H1 (cell line): Measurements from ENCODE around the gene FHDC1. TPM values are rescaled to one million over a fixed set of nuclear protein-coding genes. Genes with fewer than 3 reads are reported as not detected.

ENCODE experiments used
- CHD1 ChIP-seq: IDR thresholded peaks from 2 replicates; pipeline ENCODE4 v1.6.1; 2012; ENCODE audit warnings: low read depth, low read length, improper control_type of control experiment
- EP300 ChIP-seq, 2 experiments: IDR thresholded peaks; 1 replicate in 1 of 2; 2 replicates in 1 of 2; pipeline ENCODE4 v1.6.1; 2011 to 2012; ENCODE audit warnings: low read depth in 2 of 2, low read length in 2 of 2, mild to moderate bottlenecking in 2 of 2, borderline replicate concordance in 1 of 2, inconsistent platforms in 1 of 2, moderate library complexity in 1 of 2
- MAFK ChIP-seq: IDR thresholded peaks from 2 replicates; pipeline ENCODE4 v1.6.1; 2012; ENCODE audit warnings: low read depth, mild to moderate bottlenecking, improper control_type of control experiment, low read length
- POU5F1 ChIP-seq: IDR thresholded peaks from 2 replicates; pipeline ENCODE4 v1.6.1; 2011; ENCODE audit warnings: low read depth, mild to moderate bottlenecking, low read length, moderate library complexity
- RAD21 ChIP-seq, 2 experiments: IDR thresholded peaks in 1 of 2; conservative IDR thresholded peaks in 1 of 2; 2 replicates each; pipeline ENCODE4 v1.6.1; 2011; ENCODE audit warnings: low read depth in 2 of 2, low read length in 2 of 2, improper control_type of control experiment in 1 of 2, inconsistent platforms in 1 of 2, mild to moderate bottlenecking in 1 of 2, moderate library complexity in 1 of 2
- SIRT6 ChIP-seq: IDR thresholded peaks from one replicate; pipeline ENCODE4 v1.7.1; 2012; ENCODE audit warnings: low read length, inconsistent platforms
- polyA plus RNA-seq, 7 experiments: library from polyadenylated mRNA; depleted of rRNA in 3 of 7; stranded (reverse) in 5 of 7; unstranded in 2 of 7; fragments of >200 nt in 5 of 7; fragments of 200-250 nt in 2 of 7; gene quantifications; 1 replicate in 5 of 7; 2 replicates in 1 of 7; 4 replicates in 1 of 7; pipeline versions ENCODE4 v1.2.1 to v1.2.3, GENCODE V29; 2011 to 2013; ENCODE audit warnings: missing spikeins in 2 of 7, mixed read lengths in 2 of 7
- total RNA-seq: library from RNA; stranded (reverse); fragmentation: NEBNext Ultra II Directional; extraction: Animal tissue kit (Norgen Biotek cat#: 25700); gene quantifications from 2 replicates; pipeline ENCODE4 v1.2.1, GENCODE V29; 2021
- TF ChIP-seq, protein P1 (sequence below): fragments of 300-600 bp; sonication (generic); IDR thresholded peaks from 2 replicates; pipeline ENCODE4 v1.7.1; 2012; ENCODE audit warnings: low read length, moderate library complexity, mild to moderate bottlenecking, inconsistent platforms; ENCODE audit not compliant: insufficient replicate concordance
- TF ChIP-seq, protein P2 (sequence below): IDR thresholded peaks from 2 replicates; pipeline ENCODE4 v1.6.1; 2012; ENCODE audit warnings: low read length, inconsistent platforms
- TF ChIP-seq, protein P3 (sequence below): IDR thresholded peaks from 2 replicates; pipeline ENCODE4 v1.6.1; 2012; ENCODE audit warnings: inconsistent platforms

The FHDC1 gene
- total and polyA plus RNA-seq, 2 of the 8 experiments (the other 6 are each of a cell fraction or from before 2014, with no cell fraction given), result 6.4 to 28.6 TPM

DNA sequence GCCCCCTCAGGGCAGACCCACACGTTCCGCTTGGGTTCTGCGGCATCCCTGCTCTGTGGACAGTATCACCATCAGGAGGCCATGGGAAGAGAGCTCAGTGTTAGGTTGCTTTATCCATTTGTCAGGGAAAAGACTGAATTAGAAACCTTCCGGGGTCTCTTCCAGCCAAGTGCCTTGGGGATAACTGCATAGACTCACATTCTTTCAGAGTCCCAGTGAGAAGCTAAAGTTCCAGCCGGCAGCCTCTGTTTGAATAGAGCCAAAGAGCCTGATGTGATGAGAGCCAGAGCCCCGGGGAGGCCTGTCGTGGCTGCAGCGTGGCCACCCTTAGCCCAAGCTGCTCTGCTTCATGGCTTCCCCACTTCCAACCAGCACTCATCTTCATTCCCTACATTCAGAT, 85.2 kb downstream of the FHDC1 start (continued):
- TF ChIP-seq, protein P1, sequence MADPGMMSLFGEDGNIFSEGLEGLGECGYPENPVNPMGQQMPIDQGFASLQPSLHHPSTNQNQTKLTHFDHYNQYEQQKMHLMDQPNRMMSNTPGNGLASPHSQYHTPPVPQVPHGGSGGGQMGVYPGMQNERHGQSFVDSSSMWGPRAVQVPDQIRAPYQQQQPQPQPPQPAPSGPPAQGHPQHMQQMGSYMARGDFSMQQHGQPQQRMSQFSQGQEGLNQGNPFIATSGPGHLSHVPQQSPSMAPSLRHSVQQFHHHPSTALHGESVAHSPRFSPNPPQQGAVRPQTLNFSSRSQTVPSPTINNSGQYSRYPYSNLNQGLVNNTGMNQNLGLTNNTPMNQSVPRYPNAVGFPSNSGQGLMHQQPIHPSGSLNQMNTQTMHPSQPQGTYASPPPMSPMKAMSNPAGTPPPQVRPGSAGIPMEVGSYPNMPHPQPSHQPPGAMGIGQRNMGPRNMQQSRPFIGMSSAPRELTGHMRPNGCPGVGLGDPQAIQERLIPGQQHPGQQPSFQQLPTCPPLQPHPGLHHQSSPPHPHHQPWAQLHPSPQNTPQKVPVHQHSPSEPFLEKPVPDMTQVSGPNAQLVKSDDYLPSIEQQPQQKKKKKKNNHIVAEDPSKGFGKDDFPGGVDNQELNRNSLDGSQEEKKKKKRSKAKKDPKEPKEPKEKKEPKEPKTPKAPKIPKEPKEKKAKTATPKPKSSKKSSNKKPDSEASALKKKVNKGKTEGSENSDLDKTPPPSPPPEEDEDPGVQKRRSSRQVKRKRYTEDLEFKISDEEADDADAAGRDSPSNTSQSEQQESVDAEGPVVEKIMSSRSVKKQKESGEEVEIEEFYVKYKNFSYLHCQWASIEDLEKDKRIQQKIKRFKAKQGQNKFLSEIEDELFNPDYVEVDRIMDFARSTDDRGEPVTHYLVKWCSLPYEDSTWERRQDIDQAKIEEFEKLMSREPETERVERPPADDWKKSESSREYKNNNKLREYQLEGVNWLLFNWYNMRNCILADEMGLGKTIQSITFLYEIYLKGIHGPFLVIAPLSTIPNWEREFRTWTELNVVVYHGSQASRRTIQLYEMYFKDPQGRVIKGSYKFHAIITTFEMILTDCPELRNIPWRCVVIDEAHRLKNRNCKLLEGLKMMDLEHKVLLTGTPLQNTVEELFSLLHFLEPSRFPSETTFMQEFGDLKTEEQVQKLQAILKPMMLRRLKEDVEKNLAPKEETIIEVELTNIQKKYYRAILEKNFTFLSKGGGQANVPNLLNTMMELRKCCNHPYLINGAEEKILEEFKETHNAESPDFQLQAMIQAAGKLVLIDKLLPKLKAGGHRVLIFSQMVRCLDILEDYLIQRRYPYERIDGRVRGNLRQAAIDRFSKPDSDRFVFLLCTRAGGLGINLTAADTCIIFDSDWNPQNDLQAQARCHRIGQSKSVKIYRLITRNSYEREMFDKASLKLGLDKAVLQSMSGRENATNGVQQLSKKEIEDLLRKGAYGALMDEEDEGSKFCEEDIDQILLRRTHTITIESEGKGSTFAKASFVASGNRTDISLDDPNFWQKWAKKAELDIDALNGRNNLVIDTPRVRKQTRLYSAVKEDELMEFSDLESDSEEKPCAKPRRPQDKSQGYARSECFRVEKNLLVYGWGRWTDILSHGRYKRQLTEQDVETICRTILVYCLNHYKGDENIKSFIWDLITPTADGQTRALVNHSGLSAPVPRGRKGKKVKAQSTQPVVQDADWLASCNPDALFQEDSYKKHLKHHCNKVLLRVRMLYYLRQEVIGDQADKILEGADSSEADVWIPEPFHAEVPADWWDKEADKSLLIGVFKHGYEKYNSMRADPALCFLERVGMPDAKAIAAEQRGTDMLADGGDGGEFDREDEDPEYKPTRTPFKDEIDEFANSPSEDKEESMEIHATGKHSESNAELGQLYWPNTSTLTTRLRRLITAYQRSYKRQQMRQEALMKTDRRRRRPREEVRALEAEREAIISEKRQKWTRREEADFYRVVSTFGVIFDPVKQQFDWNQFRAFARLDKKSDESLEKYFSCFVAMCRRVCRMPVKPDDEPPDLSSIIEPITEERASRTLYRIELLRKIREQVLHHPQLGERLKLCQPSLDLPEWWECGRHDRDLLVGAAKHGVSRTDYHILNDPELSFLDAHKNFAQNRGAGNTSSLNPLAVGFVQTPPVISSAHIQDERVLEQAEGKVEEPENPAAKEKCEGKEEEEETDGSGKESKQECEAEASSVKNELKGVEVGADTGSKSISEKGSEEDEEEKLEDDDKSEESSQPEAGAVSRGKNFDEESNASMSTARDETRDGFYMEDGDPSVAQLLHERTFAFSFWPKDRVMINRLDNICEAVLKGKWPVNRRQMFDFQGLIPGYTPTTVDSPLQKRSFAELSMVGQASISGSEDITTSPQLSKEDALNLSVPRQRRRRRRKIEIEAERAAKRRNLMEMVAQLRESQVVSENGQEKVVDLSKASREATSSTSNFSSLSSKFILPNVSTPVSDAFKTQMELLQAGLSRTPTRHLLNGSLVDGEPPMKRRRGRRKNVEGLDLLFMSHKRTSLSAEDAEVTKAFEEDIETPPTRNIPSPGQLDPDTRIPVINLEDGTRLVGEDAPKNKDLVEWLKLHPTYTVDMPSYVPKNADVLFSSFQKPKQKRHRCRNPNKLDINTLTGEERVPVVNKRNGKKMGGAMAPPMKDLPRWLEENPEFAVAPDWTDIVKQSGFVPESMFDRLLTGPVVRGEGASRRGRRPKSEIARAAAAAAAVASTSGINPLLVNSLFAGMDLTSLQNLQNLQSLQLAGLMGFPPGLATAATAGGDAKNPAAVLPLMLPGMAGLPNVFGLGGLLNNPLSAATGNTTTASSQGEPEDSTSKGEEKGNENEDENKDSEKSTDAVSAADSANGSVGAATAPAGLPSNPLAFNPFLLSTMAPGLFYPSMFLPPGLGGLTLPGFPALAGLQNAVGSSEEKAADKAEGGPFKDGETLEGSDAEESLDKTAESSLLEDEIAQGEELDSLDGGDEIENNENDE, result no peak
- TF ChIP-seq, protein P2, sequence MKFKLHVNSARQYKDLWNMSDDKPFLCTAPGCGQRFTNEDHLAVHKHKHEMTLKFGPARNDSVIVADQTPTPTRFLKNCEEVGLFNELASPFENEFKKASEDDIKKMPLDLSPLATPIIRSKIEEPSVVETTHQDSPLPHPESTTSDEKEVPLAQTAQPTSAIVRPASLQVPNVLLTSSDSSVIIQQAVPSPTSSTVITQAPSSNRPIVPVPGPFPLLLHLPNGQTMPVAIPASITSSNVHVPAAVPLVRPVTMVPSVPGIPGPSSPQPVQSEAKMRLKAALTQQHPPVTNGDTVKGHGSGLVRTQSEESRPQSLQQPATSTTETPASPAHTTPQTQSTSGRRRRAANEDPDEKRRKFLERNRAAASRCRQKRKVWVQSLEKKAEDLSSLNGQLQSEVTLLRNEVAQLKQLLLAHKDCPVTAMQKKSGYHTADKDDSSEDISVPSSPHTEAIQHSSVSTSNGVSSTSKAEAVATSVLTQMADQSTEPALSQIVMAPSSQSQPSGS, result no peak
- TF ChIP-seq MAFK (no peak), POU5F1 (no peak), SIRT6 (no peak), RAD21 (IDR thresholded peaks at IDR 0.05 in 1 of 2, conservative IDR thresholded peaks at IDR 0.05 in 1 of 2; ENCODE audit: low read depth in 2 of 2, low read length in 2 of 2) (no peak), EP300 (IDR thresholded peaks at IDR 0.05; ENCODE audit: borderline replicate concordance in 1 of 2, low read depth in 2 of 2, low read length in 2 of 2) (no peak), CHD1 (no peak)
- TF ChIP-seq, protein P3, sequence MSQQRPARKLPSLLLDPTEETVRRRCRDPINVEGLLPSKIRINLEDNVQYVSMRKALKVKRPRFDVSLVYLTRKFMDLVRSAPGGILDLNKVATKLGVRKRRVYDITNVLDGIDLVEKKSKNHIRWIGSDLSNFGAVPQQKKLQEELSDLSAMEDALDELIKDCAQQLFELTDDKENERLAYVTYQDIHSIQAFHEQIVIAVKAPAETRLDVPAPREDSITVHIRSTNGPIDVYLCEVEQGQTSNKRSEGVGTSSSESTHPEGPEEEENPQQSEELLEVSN, result no peak
